Measurements from ENCODE around the gene EXD3.

The EXD3 gene

GRCh38 chr9:137407590-137408300 is 15.2 kb downstream of the EXD3 start:
- TF ChIP-seq, protein P1, sequence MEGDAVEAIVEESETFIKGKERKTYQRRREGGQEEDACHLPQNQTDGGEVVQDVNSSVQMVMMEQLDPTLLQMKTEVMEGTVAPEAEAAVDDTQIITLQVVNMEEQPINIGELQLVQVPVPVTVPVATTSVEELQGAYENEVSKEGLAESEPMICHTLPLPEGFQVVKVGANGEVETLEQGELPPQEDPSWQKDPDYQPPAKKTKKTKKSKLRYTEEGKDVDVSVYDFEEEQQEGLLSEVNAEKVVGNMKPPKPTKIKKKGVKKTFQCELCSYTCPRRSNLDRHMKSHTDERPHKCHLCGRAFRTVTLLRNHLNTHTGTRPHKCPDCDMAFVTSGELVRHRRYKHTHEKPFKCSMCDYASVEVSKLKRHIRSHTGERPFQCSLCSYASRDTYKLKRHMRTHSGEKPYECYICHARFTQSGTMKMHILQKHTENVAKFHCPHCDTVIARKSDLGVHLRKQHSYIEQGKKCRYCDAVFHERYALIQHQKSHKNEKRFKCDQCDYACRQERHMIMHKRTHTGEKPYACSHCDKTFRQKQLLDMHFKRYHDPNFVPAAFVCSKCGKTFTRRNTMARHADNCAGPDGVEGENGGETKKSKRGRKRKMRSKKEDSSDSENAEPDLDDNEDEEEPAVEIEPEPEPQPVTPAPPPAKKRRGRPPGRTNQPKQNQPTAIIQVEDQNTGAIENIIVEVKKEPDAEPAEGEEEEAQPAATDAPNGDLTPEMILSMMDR (IDR thresholded peaks at IDR 0.05; ENCODE audit: borderline replicate concordance, control extremely low read depth, extremely low read depth, insufficient read depth, missing control alignments): no peak
- no peak for DNase-seq (ENCODE audit: low spot score)
- in situ Hi-C loops (cut with MboI; ENCODE audit: low sequenced_read_pairs, unreplicated experiment): loop anchor here (5.0 kb wide), 1 partner anchor 115 kb away; no protein-coding TSS in a partner anchor

DNA sequence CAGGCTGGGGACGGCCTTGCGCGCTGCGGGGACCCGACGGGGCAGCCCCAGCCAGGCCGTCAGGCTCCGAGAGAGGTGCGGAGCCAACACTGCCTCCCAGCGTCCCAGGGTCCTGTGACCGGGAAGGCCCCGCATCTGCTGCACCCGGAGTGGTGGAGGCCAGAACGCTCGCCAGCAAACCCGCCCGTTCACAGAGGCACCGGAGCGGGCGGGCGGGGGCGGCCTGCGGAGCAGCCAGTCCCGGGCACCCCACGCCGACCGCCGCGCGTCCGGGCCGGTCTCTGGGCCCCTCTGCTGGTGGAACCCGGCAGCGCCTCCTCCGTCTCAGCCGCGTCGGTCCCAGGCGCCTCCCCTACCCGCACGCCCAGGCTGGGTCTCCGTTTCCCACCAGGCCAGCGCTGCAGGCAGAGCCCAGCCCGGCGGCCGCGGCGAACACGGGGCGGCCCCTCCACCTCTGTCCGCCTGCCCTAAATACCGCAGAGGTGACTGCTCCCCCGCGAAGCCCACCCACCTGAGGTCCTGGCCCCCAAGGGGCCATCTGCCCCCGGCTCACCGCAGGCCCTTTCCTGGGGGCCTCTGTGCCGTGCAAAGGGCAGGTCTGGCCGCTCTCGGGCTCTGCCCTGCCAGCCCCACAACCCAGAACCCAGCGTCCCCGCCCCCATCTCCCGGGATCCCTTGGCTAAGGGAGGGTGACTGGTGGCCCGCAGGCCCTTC is 15.9 kb downstream of the EXD3 start:
- peak; percentile 92 for DNase-seq (ENCODE audit: low spot score)
- in situ Hi-C loops (cut with MboI; ENCODE audit: low sequenced_read_pairs, unreplicated experiment): loop anchor here (5.0 kb wide), 1 partner anchor 115 kb away; no protein-coding TSS in a partner anchor
- TF ChIP-seq, protein P1 (IDR thresholded peaks at IDR 0.05; ENCODE audit: borderline replicate concordance, control extremely low read depth, extremely low read depth, insufficient read depth, missing control alignments): peak; percentile 87

- in situ Hi-C loops (cut with MboI; ENCODE audit: low sequenced_read_pairs, unreplicated experiment): loop anchor here (5.0 kb wide), 1 partner anchor 114 kb away; no protein-coding TSS in a partner anchor
- no peak for DNase-seq (ENCODE audit: low spot score)
- TF ChIP-seq, protein P1 (IDR thresholded peaks at IDR 0.05; ENCODE audit: borderline replicate concordance, control extremely low read depth, extremely low read depth, insufficient read depth, missing control alignments): no peak
These were observed 16.7 kb downstream of the EXD3 start for GRCh38 chr9:137406085-137406760.

DNA sequence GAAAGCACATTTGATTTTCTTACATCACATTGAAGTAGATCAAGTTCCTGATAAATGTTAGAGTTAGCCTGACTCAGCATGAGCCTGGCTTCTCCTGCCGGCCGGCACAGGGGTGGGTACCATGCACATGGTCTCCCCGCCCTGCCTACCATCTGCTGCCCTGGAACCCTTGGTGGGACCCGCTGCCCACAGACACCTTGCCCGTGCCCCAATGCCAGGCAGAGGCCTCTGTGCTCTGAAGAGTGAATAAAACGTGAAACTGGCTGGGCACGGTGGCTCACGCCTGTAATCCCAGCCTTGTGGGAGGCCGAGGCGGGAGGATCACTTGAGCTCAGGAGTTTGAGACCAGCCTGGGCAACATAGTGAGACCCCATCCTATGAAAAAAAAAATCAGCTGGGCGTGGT is 17.3 kb downstream of the EXD3 start:
- in situ Hi-C loops (cut with MboI; ENCODE audit: low sequenced_read_pairs, unreplicated experiment): loop anchor here (5.0 kb wide), 1 partner anchor 113 kb away; no protein-coding TSS in a partner anchor
- TF ChIP-seq, protein P1 (IDR thresholded peaks at IDR 0.05; ENCODE audit: borderline replicate concordance, control extremely low read depth, extremely low read depth, insufficient read depth, missing control alignments): no peak
- DNase-seq (ENCODE audit: low spot score): no peak

DNA sequence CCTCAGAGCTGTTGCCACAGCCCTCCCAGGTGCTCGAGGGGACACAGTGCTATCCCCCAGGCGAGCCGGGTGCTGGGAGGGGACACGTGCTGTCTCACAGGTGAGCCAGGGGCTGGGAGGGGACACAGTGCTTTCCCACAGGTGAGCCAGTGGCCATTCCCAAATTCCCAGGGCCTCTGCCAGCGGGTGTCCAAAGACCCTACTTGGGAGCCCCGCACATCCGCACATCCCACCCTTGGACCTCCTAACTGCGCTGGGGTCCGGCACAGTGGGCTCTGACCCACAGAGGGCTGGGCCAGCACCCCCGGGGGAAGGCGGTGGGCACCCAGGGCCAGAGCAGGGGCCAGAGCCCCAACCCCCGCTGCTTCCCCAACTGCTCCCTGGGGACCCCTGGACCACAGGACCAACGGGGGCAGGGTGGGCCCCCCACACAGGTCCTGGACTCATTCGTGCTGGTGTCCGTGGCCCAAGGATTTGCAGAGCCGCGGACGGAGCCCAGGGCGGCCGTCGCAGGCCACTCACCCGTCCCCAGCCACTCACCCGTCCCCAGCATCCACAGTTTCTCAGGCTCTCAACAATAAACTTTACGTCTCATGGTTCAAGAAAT is 17.9 kb downstream of the EXD3 start:
- in situ Hi-C loops (cut with MboI; ENCODE audit: low sequenced_read_pairs, unreplicated experiment): loop anchor here (5.0 kb wide), 1 partner anchor 113 kb away; no protein-coding TSS in a partner anchor
- TF ChIP-seq, protein P1 (IDR thresholded peaks at IDR 0.05; ENCODE audit: borderline replicate concordance, control extremely low read depth, extremely low read depth, insufficient read depth, missing control alignments): no peak
- DNase-seq (ENCODE audit: low spot score): no peak

GRCh38 chr9:137403269-137403668 is 19.7 kb downstream of the EXD3 start:
- in situ Hi-C loops (cut with MboI; ENCODE audit: low sequenced_read_pairs, unreplicated experiment): no loop called here
- TF ChIP-seq, protein P1 (IDR thresholded peaks at IDR 0.05; ENCODE audit: borderline replicate concordance, control extremely low read depth, extremely low read depth, insufficient read depth, missing control alignments): no peak
- DNase-seq (ENCODE audit: low spot score): no peak
